Measurements from ENCODE around the gene MYLK. TPM values are rescaled to one million over a fixed set of nuclear protein-coding genes. Genes with fewer than 3 reads are reported as not detected.
A peak's percentile ranks its signal among the peaks of the same experiment; 100 is the strongest.
"Not testable (repeated sequence)": the region's sequence is repeated elsewhere in the genome, so short reads cannot be mapped to it uniquely, and the experiment has no call there.

Gene MYLK
- polyA plus RNA-seq, 4 donors, result 131 to 221 (median 149) TPM

DNA sequence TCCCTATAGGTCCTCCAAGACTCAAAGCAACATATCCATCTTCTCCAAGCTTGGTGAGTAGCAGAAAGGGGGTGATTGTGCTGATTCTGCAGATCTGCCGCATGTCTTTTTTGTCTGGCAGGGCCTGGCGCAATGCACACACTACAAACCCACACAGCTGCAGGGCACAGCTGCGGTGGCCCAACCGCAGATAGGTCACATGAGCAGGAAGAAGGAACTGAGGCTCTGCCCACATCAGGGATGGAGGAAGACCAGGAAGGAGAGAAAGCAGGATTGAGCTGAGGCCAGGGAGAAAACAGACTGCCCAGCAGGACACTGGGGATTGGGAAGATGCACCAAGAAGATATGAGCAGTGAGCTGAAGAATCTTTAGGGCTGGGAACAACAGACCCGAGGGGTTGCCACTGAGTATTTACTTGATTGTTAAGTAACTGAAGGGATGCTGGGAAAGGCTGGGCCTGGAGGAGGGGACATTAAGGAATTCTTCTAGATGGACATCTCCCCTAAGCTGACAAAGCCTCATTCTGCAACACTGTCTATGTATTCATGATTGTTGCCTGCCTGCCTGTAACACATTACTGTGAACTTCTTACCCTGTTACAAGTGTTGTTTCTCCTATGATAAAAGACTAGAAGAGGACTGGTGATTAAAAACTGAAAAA lies 126.7 kb downstream of the MYLK start:
- no peak for DNase-seq (ENCODE audit: low read depth in 4 of 4, low spot score in 2 of 4)

DNA sequence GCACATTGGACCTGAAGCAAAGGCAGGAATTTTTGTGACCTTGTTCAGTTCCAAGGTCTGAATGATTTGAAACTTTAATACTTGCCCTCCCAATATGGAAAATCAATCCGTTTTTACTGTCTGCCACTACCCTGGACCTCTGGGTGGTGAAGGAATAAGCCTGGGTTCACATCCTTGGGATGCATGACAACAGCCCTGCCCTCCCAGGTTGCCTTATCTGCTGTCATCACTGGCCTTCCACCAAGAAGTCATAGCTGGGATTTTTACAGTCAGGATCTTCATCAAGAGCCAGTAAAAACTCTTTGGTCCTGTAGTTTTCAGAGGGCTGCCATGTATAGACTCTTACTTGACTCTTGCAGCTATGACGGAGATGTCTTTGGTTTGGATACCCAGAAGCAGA lies 128.6 kb downstream of the MYLK start:
- no peak for DNase-seq (ENCODE audit: low read depth in 4 of 4, low spot score in 2 of 4)

DNA sequence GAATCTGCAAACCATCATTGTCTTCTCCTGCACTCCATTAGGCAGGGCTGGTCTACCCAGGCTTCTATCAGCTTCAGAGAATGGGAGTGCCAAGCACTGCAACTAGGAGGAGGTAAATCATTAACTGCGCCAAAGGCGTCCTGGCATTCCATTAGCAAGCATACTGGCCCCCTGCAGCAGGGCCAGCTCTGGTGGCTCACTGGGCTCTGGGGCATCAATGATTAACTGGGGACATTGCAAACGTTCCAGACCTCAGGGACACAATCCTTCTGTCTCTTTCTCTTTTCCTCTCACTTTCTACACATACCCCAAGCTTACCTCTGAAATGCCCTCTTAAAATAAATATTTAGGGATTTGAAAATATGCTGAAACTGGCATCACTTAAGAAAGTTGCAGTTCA lies 129.0 kb downstream of the MYLK start:
- DNase-seq (ENCODE audit: low read depth in 4 of 4, low spot score in 2 of 4), result peak in 2 of 4 donors; percentile 46 to 69

GRCh38 chr3:123753286-123753685 lies 130.8 kb downstream of the MYLK start:
- no peak for DNase-seq (ENCODE audit: low read depth in 4 of 4, low spot score in 2 of 4)

DNA sequence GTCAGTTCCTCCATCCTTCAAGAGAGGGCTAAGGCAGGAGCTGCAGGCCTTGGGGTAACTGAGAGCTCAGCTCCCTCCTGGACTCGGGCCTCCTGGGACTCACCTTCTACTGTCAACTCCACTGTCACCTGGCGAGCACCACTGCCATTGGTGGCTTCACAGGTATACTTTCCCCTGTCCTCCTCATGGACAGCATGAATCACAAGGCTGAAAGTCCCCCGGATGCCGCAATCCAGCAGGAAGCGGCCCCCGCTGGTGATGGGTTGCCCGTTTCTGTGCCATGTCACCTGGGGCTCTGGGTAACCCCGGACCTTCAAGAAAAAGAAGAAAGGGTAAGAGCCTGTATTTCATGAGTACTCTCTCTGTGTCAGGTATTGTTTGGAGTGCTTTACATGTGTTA lies 131.9 kb downstream of the MYLK start:
- DNase-seq (ENCODE audit: low read depth in 4 of 4, low spot score in 2 of 4), result no peak

- no peak for DNase-seq (ENCODE audit: low read depth in 4 of 4, low spot score in 2 of 4)
Observed at GRCh38 chr3:123751433-123751832, 132.7 kb downstream of the MYLK start.

GRCh38 chr3:123750659-123751420 lies 133.3 kb downstream of the MYLK start:
- DNase-seq (ENCODE audit: low read depth in 4 of 4, low spot score in 2 of 4), result no peak

GRCh38 chr3:123750209-123750608 lies 133.9 kb downstream of the MYLK start:
- no peak for DNase-seq (ENCODE audit: low read depth in 4 of 4, low spot score in 2 of 4)

- DNase-seq (ENCODE audit: low read depth in 4 of 4, low spot score in 2 of 4), result no peak
Observed at GRCh38 chr3:123749711-123750110, 134.4 kb downstream of the MYLK start.

GRCh38 chr3:123745184-123745855 lies 138.8 kb downstream of the MYLK start:
- no peak for DNase-seq (ENCODE audit: low read depth in 4 of 4, low spot score in 2 of 4)

DNA sequence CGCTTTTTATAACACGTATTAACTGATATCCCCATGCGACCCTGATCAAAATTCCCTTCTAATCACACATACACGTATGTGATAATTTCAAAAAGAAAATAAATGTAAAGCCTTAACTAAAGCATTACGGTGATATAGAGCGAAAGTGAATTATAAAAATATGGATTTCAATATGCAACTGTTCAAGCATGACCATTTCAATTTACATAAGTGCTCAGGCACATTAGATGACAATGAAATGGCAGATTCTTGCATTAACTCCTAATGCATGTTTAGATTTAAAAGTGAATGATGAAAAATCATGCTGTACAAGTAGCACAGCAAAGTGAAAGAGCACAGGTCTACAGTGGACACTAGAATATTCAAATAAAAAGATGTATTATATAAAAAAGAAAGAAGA lies 140.1 kb downstream of the MYLK start:
- no peak for DNase-seq (ENCODE audit: low read depth in 4 of 4, low spot score in 2 of 4)

DNA sequence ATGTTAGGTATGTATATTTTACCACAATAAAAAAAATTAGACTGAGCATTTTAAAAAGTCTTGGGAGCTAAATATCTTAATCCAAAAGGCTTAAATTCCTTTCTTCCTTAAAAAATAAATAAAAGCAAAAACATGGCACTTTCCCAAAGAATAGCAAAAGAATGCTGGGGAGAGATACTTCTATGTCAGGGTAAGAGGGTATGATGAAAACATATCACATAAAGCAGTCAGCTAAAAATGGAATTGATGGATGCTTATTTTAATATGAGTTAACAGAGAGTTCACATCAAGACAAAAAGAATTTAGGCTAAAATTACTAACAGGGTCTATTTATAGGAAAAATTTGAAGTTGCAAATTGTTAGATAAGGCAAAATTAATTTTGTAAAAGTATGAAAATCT lies 141.0 kb downstream of the MYLK start:
- no peak for DNase-seq (ENCODE audit: low read depth in 4 of 4, low spot score in 2 of 4)

DNA sequence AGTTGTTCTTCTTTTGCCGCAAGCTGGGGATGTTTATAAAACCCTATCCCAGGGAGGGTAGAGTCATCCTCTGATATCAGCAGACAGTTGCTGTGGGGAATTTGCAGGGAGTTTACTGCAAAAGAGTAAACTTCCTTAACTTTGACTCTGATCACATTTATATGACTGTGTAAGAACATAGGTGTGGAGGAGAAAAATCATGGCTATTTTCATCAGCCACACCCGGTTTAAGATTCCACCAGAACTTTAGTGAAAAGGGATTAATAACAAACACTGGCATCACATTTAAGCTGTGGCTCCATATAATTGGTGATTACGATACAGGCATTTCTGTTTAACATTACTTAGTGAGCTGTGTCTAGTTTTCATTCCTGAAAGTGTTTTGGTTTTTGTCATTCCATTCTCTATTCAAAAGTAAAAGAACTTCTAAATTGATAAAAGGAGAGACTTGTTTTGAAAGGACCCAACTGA lies 143.1 kb downstream of the MYLK start:
- no peak for DNase-seq (ENCODE audit: low read depth in 4 of 4, low spot score in 2 of 4)

- no peak for DNase-seq (ENCODE audit: low read depth in 4 of 4, low spot score in 2 of 4)
Observed at GRCh38 chr3:123740391-123740822, 143.7 kb downstream of the MYLK start.

GRCh38 chr3:123739754-123740153 lies 144.4 kb downstream of the MYLK start:
- no peak for DNase-seq (ENCODE audit: low read depth in 4 of 4, low spot score in 2 of 4)

- DNase-seq (ENCODE audit: low read depth in 4 of 4, low spot score in 2 of 4), result no peak
Observed at GRCh38 chr3:123739106-123739505, 145.0 kb downstream of the MYLK start.

DNA sequence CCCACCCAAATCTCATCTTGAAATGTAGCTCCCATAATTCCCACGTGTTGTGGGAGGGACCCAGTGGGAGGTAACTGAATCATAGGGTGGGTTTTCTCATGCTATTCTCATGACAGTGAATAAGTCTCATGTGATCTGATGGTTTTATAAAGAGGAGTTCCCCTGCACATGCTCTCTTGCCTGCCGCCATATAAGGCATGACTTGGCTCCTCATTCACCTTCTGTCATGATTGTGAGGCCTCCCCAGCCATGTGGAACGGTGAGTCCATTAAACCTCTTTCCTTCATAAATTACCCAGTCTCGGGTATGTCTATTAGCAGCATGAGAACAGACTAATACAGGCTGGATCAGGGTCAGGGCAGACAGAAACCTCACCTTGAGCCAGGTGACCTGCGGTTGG lies 145.6 kb downstream of the MYLK start:
- DNase-seq (ENCODE audit: low read depth in 4 of 4, low spot score in 2 of 4), result not testable (repeated sequence)

- DNase-seq (ENCODE audit: low read depth in 4 of 4, low spot score in 2 of 4), result no peak
Observed at GRCh38 chr3:123737168-123737567, 147.0 kb downstream of the MYLK start.

DNA sequence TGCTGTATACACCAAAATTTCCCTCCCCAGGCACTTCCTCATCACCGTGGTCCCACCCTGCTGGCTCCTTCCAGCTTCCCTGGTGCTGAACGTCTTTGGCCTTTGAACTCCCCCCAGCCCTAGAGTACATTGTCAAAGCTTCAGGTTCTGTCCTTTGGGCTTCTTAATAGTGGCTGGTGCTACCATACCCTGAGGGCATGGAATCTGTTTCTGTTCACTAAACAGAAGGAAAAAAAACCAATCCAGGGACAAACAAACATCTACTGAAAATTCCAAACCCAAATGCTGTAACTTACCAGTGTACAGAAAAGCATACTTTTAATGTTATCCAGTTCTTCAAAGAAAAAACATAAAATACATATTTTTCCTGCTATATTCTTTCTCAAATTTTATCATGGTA lies 148.7 kb downstream of the MYLK start:
- no peak for DNase-seq (ENCODE audit: low read depth in 4 of 4, low spot score in 2 of 4)

DNA sequence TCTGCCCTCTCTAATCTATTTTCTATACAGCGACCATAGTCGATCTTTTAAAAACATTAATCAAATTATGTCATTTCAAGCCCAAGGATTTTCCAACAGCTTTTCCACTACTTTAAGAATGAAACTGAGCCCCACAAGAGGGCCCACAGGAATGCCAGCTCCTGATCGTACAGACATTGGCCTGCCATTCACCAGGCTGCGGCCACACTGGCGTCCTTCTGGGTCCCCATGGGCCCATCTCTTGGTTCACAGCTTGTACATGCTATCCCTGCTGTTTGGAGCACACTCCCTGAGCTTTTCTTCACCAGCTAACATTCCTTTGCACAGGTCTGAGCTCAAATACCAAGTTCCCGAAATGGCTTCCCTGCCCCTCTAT lies 149.6 kb downstream of the MYLK start:
- DNase-seq (ENCODE audit: low read depth in 4 of 4, low spot score in 2 of 4), result no peak

GRCh38 chr3:123733805-123734526 lies 150.2 kb downstream of the MYLK start:
- no peak for DNase-seq (ENCODE audit: low read depth in 4 of 4, low spot score in 2 of 4)

All from left renal cortex interstitium (tissue), 4 donors.